Measurements from ENCODE around the gene LGR6. TPM values are rescaled to one million over a fixed set of nuclear protein-coding genes. Genes with fewer than 3 reads are reported as not detected.

LGR6 gene
- polyA plus RNA-seq, 3 donors: not detected

DNA sequence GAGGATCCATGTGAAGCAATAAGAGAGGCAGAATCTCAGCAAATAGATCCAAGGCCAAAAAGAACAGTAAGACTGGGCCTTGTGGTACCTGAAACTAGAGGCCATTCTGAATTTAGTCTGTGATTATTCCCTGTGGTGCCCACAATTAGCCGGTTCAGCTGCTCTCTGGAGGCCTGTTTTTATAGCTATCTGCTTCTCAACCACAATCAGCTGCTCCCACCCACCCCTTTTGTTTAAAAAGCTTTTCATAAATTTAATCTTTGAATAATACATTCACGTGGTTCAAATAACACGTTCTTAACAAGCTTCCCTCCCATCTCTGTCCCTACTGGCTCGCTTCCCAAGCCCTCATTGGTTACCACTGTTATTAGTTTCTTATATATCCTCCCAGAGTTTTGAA is 130.1 kb downstream of the LGR6 start:
- Mint-ChIP-seq H3K27ac (no peak overlapping the region), H3K9me3 (no peaks in the 10 kb centered on the region), H3K4me3 (no peak overlapping the region), H3K27me3 (ENCODE audit: low read depth in 3 of 3) (peaks cover 1 to 11% (median 9%) of the 10 kb centered on the region in 3 donors), H3K4me1 (no peaks in the 10 kb centered on the region), H3K36me3 (peaks cover 0 to under 1% of the 10 kb centered on the region in 2 donors)
- DNase-seq: no peak
- Histone ChIP-seq H3K4me1 (ENCODE audit: control insufficient read depth in 1 of 2, insufficient read depth in 2 of 2, low read length in 2 of 2) (no peaks in the 10 kb centered on the region), H2AFZ (ENCODE audit: insufficient read depth, low read depth, low read length, poor library complexity, severe bottlenecking) (no peak overlapping the region), H3K79me2 (ENCODE audit: insufficient read depth, low read length) (no peaks in the 10 kb centered on the region), H3K36me3 (replicated peaks in 1 of 2; ENCODE audit: control insufficient read depth in 1 of 2, insufficient read depth in 2 of 2, low read length in 2 of 2) (no peaks in the 10 kb centered on the region), H3K4me2 (replicated peaks; ENCODE audit: extremely low read depth, low read length, poor library complexity, severe bottlenecking) (no peak overlapping the region), H3K9me3 (replicated peaks in 1 of 2; ENCODE audit: control insufficient read depth in 1 of 2, insufficient read depth in 1 of 2, low read length in 2 of 2) (no peaks in the 10 kb centered on the region), H3K27ac (ENCODE audit: low read depth in 1 of 2, low read length in 2 of 2) (no peak overlapping the region), H4K20me1 (ENCODE audit: insufficient read depth, low read length) (no peaks in the 10 kb centered on the region), H3K4me3 (replicated peaks in 1 of 3; ENCODE audit: low read depth in 2 of 3, low read length in 3 of 3) (no peak overlapping the region), H3K27me3 (ENCODE audit: control insufficient read depth in 2 of 2, insufficient read depth in 2 of 2, low read length in 2 of 2) (no peaks in the 10 kb centered on the region), H3K9ac (ENCODE audit: insufficient read depth, low read length, poor library complexity, severe bottlenecking) (no peak overlapping the region)
- TF ChIP-seq CTCF (IDR thresholded peaks at IDR 0.05): no peak
- intact Hi-C loops (cut with micrococcal nuclease): no loop called here
- WGBS (ENCODE audit: insufficient coverage): 100% methylated on average over 1 of the region's 4 CpGs

GRCh38 chr1:202324646-202325045 is 131.0 kb downstream of the LGR6 start:
- H3K4me1 ChIP-seq (ENCODE audit: control insufficient read depth in 1 of 2, insufficient read depth in 2 of 2, low read length in 2 of 2): no peaks in the 10 kb centered on the region
- H3K4me3 Mint-ChIP-seq: no peak overlapping the region
- intact Hi-C loops (cut with micrococcal nuclease): no loop called here

More at GRCh38 chr1:202324646-202325045, 131.0 kb downstream of the LGR6 start:
- Mint-ChIP-seq H3K9me3 (no peaks in the 10 kb centered on the region), H3K36me3 (peaks cover 2 to 9% of the 10 kb centered on the region in 2 donors), H3K27ac (no peak overlapping the region), H3K27me3 (ENCODE audit: low read depth in 3 of 3) (peaks cover 1 to 11% (median 9%) of the 10 kb centered on the region in 3 donors), H3K4me1 (no peaks in the 10 kb centered on the region)
- H3K9me3 ChIP-seq (replicated peaks in 1 of 2; ENCODE audit: control insufficient read depth in 1 of 2, insufficient read depth in 1 of 2, low read length in 2 of 2): no peaks in the 10 kb centered on the region
- H3K27me3 ChIP-seq (ENCODE audit: control insufficient read depth in 2 of 2, insufficient read depth in 2 of 2, low read length in 2 of 2): no peaks in the 10 kb centered on the region
- H4K20me1 ChIP-seq (ENCODE audit: insufficient read depth, low read length): no peaks in the 10 kb centered on the region
- DNase-seq: no peak
- no peak overlapping the region for H3K27ac ChIP-seq (ENCODE audit: low read depth in 1 of 2, low read length in 2 of 2)
- H3K79me2 ChIP-seq (ENCODE audit: insufficient read depth, low read length): no peaks in the 10 kb centered on the region
- no peak overlapping the region for H3K4me2 ChIP-seq (replicated peaks; ENCODE audit: extremely low read depth, low read length, poor library complexity, severe bottlenecking)
- no CpG with 5 or more reads among the region's 2 CpGs for WGBS (ENCODE audit: insufficient coverage)
- no peak overlapping the region for H3K9ac ChIP-seq (ENCODE audit: insufficient read depth, low read length, poor library complexity, severe bottlenecking)
- peaks cover 2 to 8% of the 10 kb centered on the region in 2 donors for H3K36me3 ChIP-seq (replicated peaks in 1 of 2; ENCODE audit: control insufficient read depth in 1 of 2, insufficient read depth in 2 of 2, low read length in 2 of 2)
- H2AFZ ChIP-seq (ENCODE audit: insufficient read depth, low read depth, low read length, poor library complexity, severe bottlenecking): no peak overlapping the region
- no peak for TF ChIP-seq CTCF (IDR thresholded peaks at IDR 0.05)
- no peak overlapping the region for H3K4me3 ChIP-seq (replicated peaks in 1 of 3; ENCODE audit: low read depth in 2 of 3, low read length in 3 of 3)
